HT1080 (cell line): ENCODE results near the gene TOM1. TPM values are rescaled to one million over a fixed set of nuclear protein-coding genes. Genes with fewer than 3 reads are reported as not detected.

Experiments used
- DNase-seq: peaks from one replicate; pipeline ENCODE4 v3.0.0-alpha.2; 2015; ENCODE audit warnings: low read depth
- total RNA-seq: library from RNA; depleted of rRNA; stranded (reverse); fragments of >200 nt; shearing (Covaris generic); gene quantifications from 2 replicates; pipeline ENCODE4 v1.2.3, GENCODE V29; 2014

Gene TOM1
- total RNA-seq, 1 experiment from 2014 or later = 13.7 TPM

GRCh38 chr22:35306350-35306967 is 6.8 kb downstream of the TOM1 start:
- no peak for DNase-seq

GRCh38 chr22:35307372-35307771 is 7.7 kb downstream of the TOM1 start:
- DNase-seq = no peak

GRCh38 chr22:35307892-35308291 is 8.2 kb downstream of the TOM1 start:
- no peak for DNase-seq

GRCh38 chr22:35308480-35309021 is 8.9 kb downstream of the TOM1 start:
- no peak for DNase-seq

- DNase-seq = no peak
These were observed 11.2 kb downstream of the TOM1 start for GRCh38 chr22:35310556-35311550.

- DNase-seq = no peak
These were observed 11.9 kb downstream of the TOM1 start for GRCh38 chr22:35311551-35311999.

- DNase-seq = peak; percentile 45
These were observed 12.7 kb downstream of the TOM1 start for GRCh38 chr22:35312198-35313059.

- peak; percentile 93 for DNase-seq
These were observed 13.8 kb downstream of the TOM1 start for GRCh38 chr22:35313311-35314121.

GRCh38 chr22:35314161-35314942 is 14.7 kb downstream of the TOM1 start:
- no peak for DNase-seq

GRCh38 chr22:35315141-35315854 is 15.6 kb downstream of the TOM1 start:
- no peak for DNase-seq

- DNase-seq = no peak
These were observed 16.4 kb downstream of the TOM1 start for GRCh38 chr22:35315855-35316745.

- no peak for DNase-seq
These were observed 17.1 kb downstream of the TOM1 start for GRCh38 chr22:35316751-35317150.

GRCh38 chr22:35317680-35318290 is 18.1 kb downstream of the TOM1 start:
- no peak for DNase-seq

- DNase-seq = no peak
These were observed 18.9 kb downstream of the TOM1 start for GRCh38 chr22:35318346-35319215.

GRCh38 chr22:35319244-35319985 is 19.7 kb downstream of the TOM1 start:
- DNase-seq = no peak

- DNase-seq = no peak
These were observed 22.4 kb downstream of the TOM1 start for GRCh38 chr22:35322126-35322525.
